KG1 (cell line): ENCODE results near the gene CLASP2.
"Not testable (repeated sequence)": the region's sequence is repeated elsewhere in the genome, so short reads cannot be mapped to it uniquely, and the experiment has no call there.

Experiments
- DNase-seq: peaks from one replicate; lab custom pipeline; 2025; lab: John Stamatoyannopoulos, UW

CLASP2 gene

GRCh38 chr3:33541918-33542317 is 176.1 kb downstream of the CLASP2 start:
- no peak for DNase-seq

GRCh38 chr3:33538678-33539339 is 179.2 kb downstream of the CLASP2 start:
- no peak for DNase-seq

GRCh38 chr3:33537133-33537532 is 180.9 kb downstream of the CLASP2 start:
- no peak for DNase-seq

- no peak for DNase-seq
Measured at GRCh38 chr3:33526787-33527186, 191.3 kb downstream of the CLASP2 start.

- DNase-seq = no peak
Measured at GRCh38 chr3:33525232-33525631, 192.8 kb downstream of the CLASP2 start.

GRCh38 chr3:33523093-33523667 is 194.9 kb downstream of the CLASP2 start:
- no peak for DNase-seq

GRCh38 chr3:33521736-33522135 is 196.3 kb downstream of the CLASP2 start:
- no peak for DNase-seq

GRCh38 chr3:33513262-33513863 is 204.7 kb downstream of the CLASP2 start:
- no peak for DNase-seq

- DNase-seq = no peak
Measured at GRCh38 chr3:33505027-33505426, 213.0 kb downstream of the CLASP2 start.

GRCh38 chr3:33496449-33496848 is 221.6 kb downstream of the CLASP2 start:
- DNase-seq = no peak

GRCh38 chr3:33491721-33492120 is 226.3 kb downstream of the CLASP2 start:
- DNase-seq = no peak

GRCh38 chr3:33490641-33491241 is 227.3 kb downstream of the CLASP2 start:
- DNase-seq = no peak

GRCh38 chr3:33488683-33489082 is 229.4 kb downstream of the CLASP2 start:
- no peak for DNase-seq

- DNase-seq = no peak
Measured at GRCh38 chr3:33488246-33488645, 229.8 kb downstream of the CLASP2 start.

- DNase-seq = no peak
Measured at GRCh38 chr3:33482111-33482521, 235.9 kb downstream of the CLASP2 start.

GRCh38 chr3:33474896-33475295 is 243.2 kb downstream of the CLASP2 start:
- DNase-seq = no peak

GRCh38 chr3:33473813-33474212 is 244.2 kb downstream of the CLASP2 start:
- DNase-seq = no peak

GRCh38 chr3:33467786-33468185 is 250.3 kb downstream of the CLASP2 start:
- DNase-seq = no peak

GRCh38 chr3:33461097-33461496 is 257.0 kb downstream of the CLASP2 start:
- no peak for DNase-seq

GRCh38 chr3:33459577-33459976 is 258.5 kb downstream of the CLASP2 start:
- not testable (repeated sequence) for DNase-seq

GRCh38 chr3:33458446-33458845 is 259.6 kb downstream of the CLASP2 start:
- DNase-seq = no peak

GRCh38 chr3:33456756-33457155 is 261.3 kb downstream of the CLASP2 start:
- no peak for DNase-seq

GRCh38 chr3:33453331-33453761 is 264.7 kb downstream of the CLASP2 start:
- no peak for DNase-seq
